GM15510 (cell line): Measurements from ENCODE around the gene DST.
A peak's percentile ranks its signal among the peaks of the same experiment; 100 is the strongest.

Experiments
- POLR2A ChIP-seq: IDR thresholded peaks from 3 replicates; pipeline ENCODE4 v1.6.1; 2011; ENCODE audit warnings: borderline replicate concordance; ENCODE audit not compliant: insufficient read length; ENCODE audit errors: extremely low read depth

DST gene

GRCh38 chr6:56542364-56543331 is 100.0 kb downstream of the DST start:
- peak; percentile 76 for TF ChIP-seq POLR2A

GRCh38 chr6:56541741-56542360 is 100.8 kb downstream of the DST start:
- no peak for TF ChIP-seq POLR2A

GRCh38 chr6:56541030-56541600 is 101.6 kb downstream of the DST start:
- no peak for TF ChIP-seq POLR2A

- no peak for TF ChIP-seq POLR2A
These were observed 102.3 kb downstream of the DST start for GRCh38 chr6:56540232-56541029.

GRCh38 chr6:56539527-56540105 is 103.1 kb downstream of the DST start:
- no peak for TF ChIP-seq POLR2A

- TF ChIP-seq POLR2A = no peak
These were observed 103.8 kb downstream of the DST start for GRCh38 chr6:56538851-56539250.

- no peak for TF ChIP-seq POLR2A
These were observed 105.4 kb downstream of the DST start for GRCh38 chr6:56537223-56537770.

- TF ChIP-seq POLR2A = no peak
These were observed 106.2 kb downstream of the DST start for GRCh38 chr6:56536536-56536935.

GRCh38 chr6:56535626-56536025 is 107.1 kb downstream of the DST start:
- TF ChIP-seq POLR2A = no peak

GRCh38 chr6:56534680-56535419 is 107.8 kb downstream of the DST start:
- no peak for TF ChIP-seq POLR2A

DNA sequence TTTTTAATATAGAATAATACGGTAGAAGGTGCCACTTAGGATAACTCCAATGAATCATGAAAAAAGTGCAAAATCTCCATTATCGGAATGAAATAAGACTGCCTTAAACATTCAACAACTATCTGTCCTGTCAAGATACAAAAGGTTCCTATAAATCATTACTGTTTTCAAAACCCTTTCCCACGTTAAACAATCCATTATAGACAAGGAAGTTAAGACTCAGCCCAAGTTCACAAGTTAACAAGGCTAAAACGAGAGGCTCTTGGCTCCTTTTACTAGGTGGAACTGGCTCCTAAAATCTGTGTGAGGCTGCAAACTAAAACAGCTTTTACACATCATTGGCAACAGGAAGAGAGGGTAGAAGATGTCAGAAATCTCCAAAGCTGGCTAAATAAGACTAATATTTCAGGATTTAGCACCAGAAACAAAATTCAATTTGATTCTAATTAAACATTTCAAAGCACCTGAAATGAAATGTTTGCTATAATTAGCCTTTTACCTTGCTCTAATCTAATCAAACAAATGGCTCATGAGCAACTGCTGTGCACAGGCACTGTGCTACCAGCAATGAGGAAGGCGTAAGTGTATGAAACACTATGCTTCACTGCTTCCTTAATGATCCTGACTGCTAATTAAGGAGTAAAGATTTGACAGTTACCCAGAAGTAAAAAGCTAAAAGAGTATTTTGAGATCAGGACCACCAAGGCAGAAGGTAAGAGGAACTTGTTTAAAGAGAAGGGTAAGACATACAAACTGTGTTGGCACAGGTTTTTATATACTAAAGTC is 109.7 kb downstream of the DST start:
- no peak for TF ChIP-seq POLR2A

DNA sequence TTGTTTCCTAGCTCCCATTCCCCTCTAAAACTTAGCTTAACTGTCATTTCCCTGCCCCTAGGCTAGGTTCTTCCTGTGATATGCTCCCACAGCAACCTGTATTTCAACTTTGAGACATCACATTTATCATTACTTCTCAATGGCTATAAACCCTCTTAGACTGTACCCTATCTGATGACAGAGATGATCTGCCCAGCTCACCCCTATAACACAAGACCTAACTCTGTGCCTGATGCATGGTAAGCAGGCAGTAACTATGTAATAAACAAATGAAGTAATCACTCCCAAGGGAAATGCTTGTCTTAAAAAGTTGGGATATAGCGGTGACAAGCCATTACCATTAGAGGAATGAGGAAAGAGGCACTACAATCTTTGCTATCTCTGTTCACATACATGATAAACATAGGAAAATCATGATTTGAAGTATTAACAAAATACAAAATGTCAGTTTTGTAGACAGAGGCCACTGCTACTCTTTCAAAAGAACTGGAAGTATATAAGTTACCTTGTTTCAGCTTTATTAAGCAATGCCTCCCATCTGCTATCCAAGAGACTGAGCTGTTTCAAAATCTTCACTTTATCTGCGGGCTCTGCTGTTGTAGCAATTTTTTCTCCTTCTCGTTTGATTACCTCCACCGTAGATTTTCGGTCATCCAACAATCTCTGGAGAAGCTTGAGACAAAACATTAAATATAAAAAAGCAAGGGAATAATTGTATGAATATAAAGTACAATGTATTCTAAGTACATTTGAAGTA is 110.7 kb downstream of the DST start:
- no peak for TF ChIP-seq POLR2A
